Endothelial cell of umbilical vein (primary cell): ENCODE results near the gene PNPLA7. TPM values are rescaled to one million over a fixed set of nuclear protein-coding genes. Genes with fewer than 3 reads are reported as not detected.

Source experiments
- BruUV-seq: library from RNA; stranded (reverse); fragments of 400-500 nt; replicated peaks from 2 replicates; lab custom pipeline; 2021; lab: Mats Ljungman, UMichigan
- CTCF ChIA-PET: fragments of 300-600, 350-600 bp; sonication (Branson Sonifier 250); formaldehyde crosslinking; loops from one replicate; lab custom pipeline; 2021; ENCODE audit warnings: antibody characterized with exemption, inconsistent platforms; lab: Charles Lee
- POLR2A ChIA-PET: fragments of 300-600, 350-600 bp; sonication (Branson Sonifier 250); formaldehyde crosslinking; loops from one replicate; lab custom pipeline; 2021; ENCODE audit warnings: antibody characterized with exemption, inconsistent platforms; lab: Charles Lee
- DNase-seq: peaks from one replicate; pipeline ENCODE4 v3.0.0-alpha.2; 2011; ENCODE audit warnings: low read depth, low spot score
- FAIRE-seq: peaks from 2 replicates; lab custom pipeline; 2011; peaks lifted over from hg19 to GRCh38; lab: Jason Lieb, UNC
- H2AFZ ChIP-seq: 2 replicates; pipeline ENCODE4 v1.6.0; 2012; ENCODE audit warnings: low read depth, low read length, control low read depth, inconsistent platforms
- H3K27ac ChIP-seq: 2 replicates; pipeline ENCODE4 v1.5.1; 2011; ENCODE audit warnings: low read depth, mild to moderate bottlenecking, control low read depth, low read length, moderate library complexity; ENCODE audit not compliant: insufficient read depth
- H3K27me3 ChIP-seq, 2 experiments: 2 replicates each; pipeline versions ENCODE4 v1.6.0 to v1.6.1; 2011; ENCODE audit warnings: low read length in 2 of 2, mixed read lengths in 1 of 2; ENCODE audit not compliant: control insufficient read depth in 2 of 2, insufficient read depth in 2 of 2
- H3K36me3 ChIP-seq, 2 experiments: 2 replicates in 1 of 2; 3 replicates in 1 of 2; pipeline ENCODE4 v1.5.1; 2011; ENCODE audit warnings: low read length in 2 of 2, mild to moderate bottlenecking in 1 of 2, moderate library complexity in 1 of 2; ENCODE audit not compliant: control insufficient read depth in 2 of 2, insufficient read depth in 2 of 2; ENCODE audit errors: extremely low read depth in 1 of 2
- H3K4me1 ChIP-seq: 3 replicates; pipeline ENCODE4 v1.5.1; 2011; ENCODE audit warnings: mild to moderate bottlenecking, low read length; ENCODE audit not compliant: control insufficient read depth, insufficient read depth; ENCODE audit errors: extremely low read depth
- H3K4me2 ChIP-seq: 2 replicates; pipeline ENCODE4 v1.6.1; 2011; ENCODE audit warnings: low read length, control low read depth, mixed read lengths; ENCODE audit not compliant: insufficient read depth
- H3K4me3 ChIP-seq, 3 experiments: fragments of 200-600 bp in 1 of 3; sonication (generic), shearing (Covaris generic) in 1 of 3; replicated peaks in 1 of 3; 2 replicates each; pipeline ENCODE4 v1.5.1; 2011 to 2016; ENCODE audit warnings: control low read depth in 3 of 3, low read length in 3 of 3, mild to moderate bottlenecking in 2 of 3, inconsistent platforms in 1 of 3, low read depth in 1 of 3, moderate library complexity in 1 of 3; ENCODE audit not compliant: insufficient read depth in 1 of 3
- H3K79me2 ChIP-seq: 2 replicates; pipeline ENCODE4 v1.6.0; 2012; ENCODE audit warnings: low read length, inconsistent platforms; ENCODE audit not compliant: control insufficient read depth, insufficient read depth
- H3K9ac ChIP-seq: replicated peaks from 2 replicates; pipeline ENCODE3; 2011; ENCODE audit warnings: low read length, control low read depth; ENCODE audit not compliant: insufficient read depth; ENCODE audit errors: extremely low read depth
- H3K9me1 ChIP-seq: replicated peaks from 3 replicates; pipeline ENCODE4 v1.6.0; 2011; ENCODE audit warnings: mild to moderate bottlenecking, low read length; ENCODE audit not compliant: control insufficient read depth, insufficient read depth; ENCODE audit errors: extremely low read depth
- H3K9me3 ChIP-seq: replicated peaks from 2 replicates; pipeline ENCODE4 v1.5.1; 2012; ENCODE audit warnings: low read length, inconsistent platforms; ENCODE audit not compliant: control insufficient read depth, insufficient read depth
- H4K20me1 ChIP-seq: replicated peaks from 2 replicates; pipeline ENCODE3; 2011; ENCODE audit warnings: mild to moderate bottlenecking, low read length; ENCODE audit not compliant: control insufficient read depth, insufficient read depth; ENCODE audit errors: extremely low read depth
- EZH2 ChIP-seq: IDR thresholded peaks from 2 replicates; pipeline ENCODE4 v1.6.1; 2012; ENCODE audit warnings: borderline replicate concordance, low read depth, mild to moderate bottlenecking, moderate library complexity, low read length, inconsistent platforms; ENCODE audit not compliant: severe bottlenecking
- FOS ChIP-seq: IDR thresholded peaks from 2 replicates; pipeline ENCODE4 v1.6.1; 2011; ENCODE audit warnings: mild to moderate bottlenecking, low read length, moderate library complexity, borderline replicate concordance; ENCODE audit not compliant: insufficient read depth
- GATA2 ChIP-seq: IDR thresholded peaks from 2 replicates; pipeline ENCODE4 v1.7.0; 2011; ENCODE audit warnings: low read depth, mild to moderate bottlenecking, moderate library complexity, mixed read lengths, low read length; ENCODE audit not compliant: insufficient read length, insufficient read depth
- JUN ChIP-seq: IDR thresholded peaks from 2 replicates; pipeline ENCODE4 v1.6.1; 2011; ENCODE audit warnings: borderline replicate concordance, low read depth; ENCODE audit not compliant: insufficient read length, insufficient read depth
- MYC ChIP-seq: IDR thresholded peaks from one replicate; pipeline ENCODE4 v1.6.1; 2011; ENCODE audit warnings: mild to moderate bottlenecking, low read depth, low read length
- POLR2A ChIP-seq: IDR thresholded peaks from 2 replicates; pipeline ENCODE4 v1.6.1; 2012; ENCODE audit warnings: low read depth, mild to moderate bottlenecking, control low read depth, low read length
- POLR2AphosphoS5 ChIP-seq: IDR thresholded peaks from 2 replicates; pipeline ENCODE4 v1.6.1; 2012; ENCODE audit warnings: low read depth, mild to moderate bottlenecking, control low read depth, low read length, moderate library complexity; ENCODE audit not compliant: insufficient read depth
- dilution Hi-C: fragments of 300-500 bp; cut with MboI; formaldehyde crosslinking; loops from one replicate; pipeline ENCODE4 v1.15.0; 2019; ENCODE audit warnings: low sequenced_read_pairs; ENCODE audit not compliant: extremely low pct_ligation_motif_present
- intact Hi-C: fragments of 100-400 bp; cut with micrococcal nuclease; formaldehyde crosslinking; loops from one replicate; pipeline ENCODE4 v1.10.0; 2022
- polyA plus RNA-seq, 4 experiments: library from polyadenylated mRNA; depleted of rRNA in 3 of 4; stranded (reverse) in 3 of 4; unstranded in 1 of 4; fragments of >200 nt; gene quantifications; 2 replicates each; pipeline versions ENCODE4 v1.2.1 to v1.2.3, GENCODE V29; 2011 to 2012; ENCODE audit warnings: missing spikeins in 1 of 4
- total RNA-seq: library from RNA; stranded (reverse); gene quantifications from 2 replicates; pipeline ENCODE4 v1.2.3, GENCODE V29; 2021
- TF ChIP-seq, protein P1 (sequence below): IDR thresholded peaks from 2 replicates; pipeline ENCODE4 v1.6.1; 2011; ENCODE audit not compliant: insufficient read depth, insufficient read length
- TF ChIP-seq, protein P2 (sequence below), 2 donors: IDR thresholded peaks; 1 replicate in 1 of 2; 2 replicates in 1 of 2; pipeline ENCODE4 v1.5.1; 2011; ENCODE audit warnings: low read length in 2 of 2, mild to moderate bottlenecking in 2 of 2, moderate library complexity in 2 of 2, control low read depth in 1 of 2, inconsistent platforms in 1 of 2, low read depth in 1 of 2; ENCODE audit not compliant: insufficient read depth in 1 of 2; ENCODE audit errors: extremely low read depth in 1 of 2

PNPLA7 gene
- total and polyA plus RNA-seq, 2 donors (not counting 3 experiments of a cell fraction or from before 2014, with no cell fraction given), result 1.0 to 1.9 TPM

DNA sequence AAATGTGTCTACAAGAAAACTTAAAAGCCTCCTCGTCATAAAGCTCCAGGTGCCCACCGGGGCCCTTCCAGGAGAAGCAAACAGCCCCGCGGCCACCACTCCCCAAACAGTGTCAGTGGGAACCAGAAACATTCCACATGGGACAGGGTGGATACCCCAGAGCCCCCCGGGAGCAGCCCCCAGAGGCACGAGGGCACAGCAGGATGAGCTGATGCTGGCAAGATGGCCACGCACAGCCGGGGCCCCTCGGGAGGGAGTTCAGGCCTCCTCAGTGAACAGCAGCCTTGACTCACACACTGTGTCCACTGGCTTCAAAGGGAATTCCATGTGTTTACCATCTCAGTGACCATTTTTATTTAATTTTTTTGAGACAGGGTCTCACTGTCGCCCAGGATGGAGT is 137.8 kb downstream of the PNPLA7 start:
- dilution Hi-C loops (no loop called here), intact Hi-C loops (no loop called here)
- no TSS peak for BruUV-seq
- Histone ChIP-seq H3K4me2 (peak overlapping the region; percentile 52), H3K4me3 (no peak overlapping the region), H4K20me1 (no peaks in the 10 kb centered on the region), H3K9me1 (no peaks in the 10 kb centered on the region), H3K27ac (peak overlapping the region; percentile 97), H3K27me3 (no peaks in the 10 kb centered on the region), H2AFZ (no peak overlapping the region), H3K36me3 (peaks cover 0 to 2% of the 10 kb centered on the region in 2 experiments), H3K9ac (peak overlapping the region; percentile 78), H3K79me2 (peaks cover 28% of the 10 kb centered on the region), H3K9me3 (no peaks in the 10 kb centered on the region), H3K4me1 (peaks cover 26% of the 10 kb centered on the region)
- TF ChIP-seq GATA2 (no peak), POLR2AphosphoS5 (no peak), JUN (no peak), POLR2A (no peak), EZH2 (no peak), FOS (no peak), MYC (no peak)
- TF ChIP-seq, protein P1, sequence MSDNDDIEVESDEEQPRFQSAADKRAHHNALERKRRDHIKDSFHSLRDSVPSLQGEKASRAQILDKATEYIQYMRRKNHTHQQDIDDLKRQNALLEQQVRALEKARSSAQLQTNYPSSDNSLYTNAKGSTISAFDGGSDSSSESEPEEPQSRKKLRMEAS, result no peak
- TF ChIP-seq, protein P2, sequence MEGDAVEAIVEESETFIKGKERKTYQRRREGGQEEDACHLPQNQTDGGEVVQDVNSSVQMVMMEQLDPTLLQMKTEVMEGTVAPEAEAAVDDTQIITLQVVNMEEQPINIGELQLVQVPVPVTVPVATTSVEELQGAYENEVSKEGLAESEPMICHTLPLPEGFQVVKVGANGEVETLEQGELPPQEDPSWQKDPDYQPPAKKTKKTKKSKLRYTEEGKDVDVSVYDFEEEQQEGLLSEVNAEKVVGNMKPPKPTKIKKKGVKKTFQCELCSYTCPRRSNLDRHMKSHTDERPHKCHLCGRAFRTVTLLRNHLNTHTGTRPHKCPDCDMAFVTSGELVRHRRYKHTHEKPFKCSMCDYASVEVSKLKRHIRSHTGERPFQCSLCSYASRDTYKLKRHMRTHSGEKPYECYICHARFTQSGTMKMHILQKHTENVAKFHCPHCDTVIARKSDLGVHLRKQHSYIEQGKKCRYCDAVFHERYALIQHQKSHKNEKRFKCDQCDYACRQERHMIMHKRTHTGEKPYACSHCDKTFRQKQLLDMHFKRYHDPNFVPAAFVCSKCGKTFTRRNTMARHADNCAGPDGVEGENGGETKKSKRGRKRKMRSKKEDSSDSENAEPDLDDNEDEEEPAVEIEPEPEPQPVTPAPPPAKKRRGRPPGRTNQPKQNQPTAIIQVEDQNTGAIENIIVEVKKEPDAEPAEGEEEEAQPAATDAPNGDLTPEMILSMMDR (IDR thresholded peaks at IDR 0.05; ENCODE audit: extremely low read depth in 1 of 2, insufficient read depth in 1 of 2, low read depth in 1 of 2, low read length in 2 of 2), result no peak
- POLR2A ChIA-PET, result interaction anchor here (1.0 to 1.1 kb wide), 2 partner anchors 109 to 110 kb away, joined by 3 read pairs; partner anchors contain the start of gene NRARP
- CTCF ChIA-PET, result interaction anchor here (1.2 to 3.2 kb wide), 5 partner anchors 11 to 125 kb away, joined by 3 to 29 read pairs (median 10); partner anchors contain the start of genes EXD3, NOXA1 and NRARP
- FAIRE-seq (peak; percentile 63), DNase-seq (no peak)
